Naive thymus-derived CD8-positive, alpha-beta T cell (primary cell): ENCODE results near the gene ARHGAP19. TPM values are rescaled to one million over a fixed set of nuclear protein-coding genes. Genes with fewer than 3 reads are reported as not detected.
"Not testable (repeated sequence)": the region's sequence is repeated elsewhere in the genome, so short reads cannot be mapped to it uniquely, and the experiment has no call there.

Experiments used
- ATAC-seq, 2 donors: fragments of 150-1000 bp; cut with Tn5 transposase in 1 of 2; sonication (Bioruptor Pico), chemical (Tn5 transposase) in 1 of 2; 1 replicate in 1 of 2; 2 replicates in 1 of 2; pipeline ENCODE4 v1.10.0; 2021; ENCODE audit warnings: mild to moderate bottlenecking in 2 of 2, moderate library complexity in 2 of 2
- POLR2A ChIA-PET: fragments of 350-600 bp; sonication (Branson Sonifier 250); formaldehyde crosslinking; loops from one replicate; lab custom pipeline; 2021; ENCODE audit warnings: antibody characterized with exemption; lab: Charles Lee
- DNase-seq, 10 donors: peaks; one replicate each; pipeline versions ENCODE4 v3.0.0 to v3.0.0-alpha.2; 2020 to 2022
- H3K27ac Mint-ChIP-seq, 10 donors: one replicate each; pipeline ENCODE4 v1.8.0; 2020 to 2022; ENCODE audit warnings: mild to moderate bottlenecking in 10 of 10, mixed read lengths in 10 of 10, moderate library complexity in 4 of 10, inconsistent platforms in 1 of 10
- H3K27me3 Mint-ChIP-seq, 5 donors: one replicate each; pipeline ENCODE4 v1.8.0; 2021 to 2022; ENCODE audit warnings: mixed read lengths in 5 of 5
- H3K36me3 Mint-ChIP-seq, 3 donors: one replicate each; pipeline ENCODE4 v1.8.0; 2020 to 2022; ENCODE audit warnings: mixed read lengths in 3 of 3, mild to moderate bottlenecking in 2 of 3, inconsistent platforms in 1 of 3
- H3K4me1 Mint-ChIP-seq, 4 donors: one replicate each; pipeline ENCODE4 v1.8.0; 2021 to 2022; ENCODE audit warnings: mixed read lengths in 4 of 4
- H3K4me3 Mint-ChIP-seq, 10 donors: one replicate each; pipeline ENCODE4 v1.8.0; 2020 to 2022; ENCODE audit warnings: mild to moderate bottlenecking in 10 of 10, mixed read lengths in 10 of 10, moderate library complexity in 6 of 10, inconsistent platforms in 1 of 10
- H3K9me3 Mint-ChIP-seq, 9 donors: one replicate each; pipeline ENCODE4 v1.8.0; 2020 to 2022; ENCODE audit warnings: mixed read lengths in 9 of 9, mild to moderate bottlenecking in 3 of 9, inconsistent platforms in 1 of 9, moderate library complexity in 1 of 9
- polyA plus RNA-seq, 3 donors: library from polyadenylated mRNA; unstranded; fragments of 300-500 nt; fragmentation: Illumina TruSeq; gene quantifications; one replicate each; pipeline ENCODE4 v1.2.3, GENCODE V29; 2021
- total RNA-seq, 8 experiments: library from RNA in 2 of 8; stranded (reverse) in 2 of 8; gene quantifications; one replicate each; pipeline ENCODE4 v1.2.3 and lab custom pipeline; 2021 to 2026

Gene ARHGAP19
- total and polyA plus RNA-seq, 5 experiments from 2014 or later, result 5.3 to 19.0 (median 5.6) TPM

GRCh38 chr10:97297556-97298222 is 5.3 kb upstream of the ARHGAP19 start:
- Mint-ChIP-seq H3K27me3 (peaks cover 0 to 2% (median 1%) of the 10 kb centered on the region in 5 donors), H3K9me3 (no peaks in the 10 kb centered on the region), H3K4me3 (no peak overlapping the region), H3K27ac (no peak overlapping the region), H3K36me3 (no peaks in the 10 kb centered on the region), H3K4me1 (peaks cover 2 to 3% (median 2%) of the 10 kb centered on the region in 4 donors)
- DNase-seq, result no peak
- ATAC-seq, result no peak
- POLR2A ChIA-PET, result no interaction called here

GRCh38 chr10:97292862-97293198 is 393 bp upstream of the ARHGAP19 start:
- H3K36me3 Mint-ChIP-seq, result peaks cover 0 to 8% (median 0%) of the 10 kb centered on the region in 3 donors
- ATAC-seq, result no peak
- H3K9me3 Mint-ChIP-seq, result no peaks in the 10 kb centered on the region
- H3K27me3 Mint-ChIP-seq, result peaks cover 0 to 2% (median 1%) of the 10 kb centered on the region in 5 donors
- no peak for DNase-seq
- peaks cover 16 to 26% (median 21%) of the 10 kb centered on the region in 4 donors for H3K4me1 Mint-ChIP-seq
- POLR2A ChIA-PET, result interaction anchor here (3.8 kb wide), 1 partner anchor 27 kb away, joined by 24 read pairs; the partner anchor contains the start of gene FRAT1
- H3K4me3 Mint-ChIP-seq, result peak overlapping the region; percentile 87 to 98 (median 92)
- H3K27ac Mint-ChIP-seq, result peak overlapping the region; percentile 44 to 96 (median 86)

- Mint-ChIP-seq H3K27ac (peak overlapping the region; percentile 44 to 96 (median 86)), H3K27me3 (peaks cover 0 to 2% (median 0%) of the 10 kb centered on the region in 5 donors), H3K4me1 (peaks cover 16 to 26% (median 21%) of the 10 kb centered on the region in 4 donors), H3K9me3 (no peaks in the 10 kb centered on the region), H3K36me3 (peaks cover 0 to 15% (median 0%) of the 10 kb centered on the region in 3 donors), H3K4me3 (peak overlapping the region; percentile 87 to 98 (median 92))
- POLR2A ChIA-PET, result interaction anchor here (0.6 to 3.8 kb wide), 4 partner anchors 11 to 42 kb away, joined by 3 to 24 read pairs (median 6); partner anchors contain the start of genes FRAT1 and FRAT2
- DNase-seq, result no peak
- ATAC-seq, result no peak
Observed at GRCh38 chr10:97291357-97292096, 910 bp downstream of the ARHGAP19 start.

- ATAC-seq, result not testable (repeated sequence)
Observed at GRCh38 chr10:97290576-97291356, 1.7 kb downstream of the ARHGAP19 start.

GRCh38 chr10:97290076-97290475 is 2.4 kb downstream of the ARHGAP19 start:
- Mint-ChIP-seq H3K4me1 (peaks cover 16 to 26% (median 21%) of the 10 kb centered on the region in 4 donors), H3K36me3 (peaks cover 0 to 18% (median 0%) of the 10 kb centered on the region in 3 donors), H3K4me3 (peak overlapping the region in 1 of 10 donors; percentile 50), H3K27ac (peak overlapping the region in 1 of 10 donors; percentile 56)
- POLR2A ChIA-PET, result interaction anchor here (3.8 kb wide), 1 partner anchor 30 kb away, joined by 24 read pairs; the partner anchor contains the start of gene FRAT1
- DNase-seq, H3K9me3 Mint-ChIP-seq, H3K27me3 Mint-ChIP-seq, ATAC-seq: not testable (repeated sequence)

More at GRCh38 chr10:97290576-97291356, 1.7 kb downstream of the ARHGAP19 start:
- Mint-ChIP-seq H3K4me1 (peaks cover 16 to 26% (median 21%) of the 10 kb centered on the region in 4 donors), H3K27ac (peak overlapping the region in 2 of 10 donors; percentile 39 to 56), H3K36me3 (peaks cover 0 to 17% (median 0%) of the 10 kb centered on the region in 3 donors), H3K4me3 (peak overlapping the region in 8 of 10 donors; percentile 5 to 95 (median 76))
- not testable (repeated sequence) for H3K27me3 Mint-ChIP-seq, DNase-seq, H3K9me3 Mint-ChIP-seq
- POLR2A ChIA-PET, result interaction anchor here (3.8 kb wide), 1 partner anchor 29 kb away, joined by 24 read pairs; the partner anchor contains the start of gene FRAT1

- no peak overlapping the region for H3K4me3 Mint-ChIP-seq
- peak overlapping the region in 4 of 10 donors; percentile 7 to 81 (median 28) for H3K27ac Mint-ChIP-seq
- H3K27me3 Mint-ChIP-seq, result no peaks in the 10 kb centered on the region
- DNase-seq (no peak), ATAC-seq (no peak)
- H3K4me1 Mint-ChIP-seq, result peaks cover 5 to 21% (median 7%) of the 10 kb centered on the region in 4 donors
- H3K36me3 Mint-ChIP-seq, result peaks cover 0 to 7% (median 0%) of the 10 kb centered on the region in 3 donors
- POLR2A ChIA-PET, result interaction anchor here (1.2 kb wide), 1 partner anchor 11 kb away, joined by 3 read pairs; no protein-coding TSS in a partner anchor
- H3K9me3 Mint-ChIP-seq, result no peaks in the 10 kb centered on the region
Observed at GRCh38 chr10:97280783-97281182, 11.7 kb downstream of the ARHGAP19 start.

GRCh38 chr10:97279121-97279815 is 13.2 kb downstream of the ARHGAP19 start:
- no peaks in the 10 kb centered on the region for H3K9me3 Mint-ChIP-seq
- POLR2A ChIA-PET, result interaction anchor here (1.4 to 1.7 kb wide), 3 partner anchors 40 to 122 kb away, joined by 3 to 13 read pairs (median 8); partner anchors contain the start of genes FRAT1, FRAT2 and RRP12
- peaks cover 0 to 6% (median 0%) of the 10 kb centered on the region in 3 donors for H3K36me3 Mint-ChIP-seq
- no peak overlapping the region for H3K4me3 Mint-ChIP-seq
- no peaks in the 10 kb centered on the region for H3K27me3 Mint-ChIP-seq
- ATAC-seq (no peak), DNase-seq (no peak)
- H3K4me1 Mint-ChIP-seq, result peaks cover 5 to 22% (median 7%) of the 10 kb centered on the region in 4 donors
- H3K27ac Mint-ChIP-seq, result peak overlapping the region in 1 of 10 donors; percentile 66

- Mint-ChIP-seq H3K36me3 (peaks cover 0 to 3% (median 0%) of the 10 kb centered on the region in 3 donors), H3K9me3 (no peaks in the 10 kb centered on the region), H3K4me1 (peaks cover 5 to 22% (median 7%) of the 10 kb centered on the region in 4 donors), H3K27ac (peak overlapping the region in 3 of 10 donors; percentile 18 to 63 (median 40)), H3K4me3 (no peak overlapping the region), H3K27me3 (no peaks in the 10 kb centered on the region)
- peak; percentile 90 to 94 for ATAC-seq
- DNase-seq, result peak in 3 of 10 donors; percentile 57 to 63 (median 58)
- POLR2A ChIA-PET, result interaction anchor here (1.4 to 1.7 kb wide), 3 partner anchors 41 to 122 kb away, joined by 3 to 13 read pairs (median 8); partner anchors contain the start of genes FRAT1, FRAT2 and RRP12
Observed at GRCh38 chr10:97278491-97278989, 13.9 kb downstream of the ARHGAP19 start.

- Mint-ChIP-seq H3K4me1 (peaks cover 5 to 21% (median 7%) of the 10 kb centered on the region in 4 donors), H3K36me3 (peaks cover 0 to 3% (median 0%) of the 10 kb centered on the region in 3 donors), H3K27ac (no peak overlapping the region), H3K4me3 (no peak overlapping the region), H3K27me3 (no peaks in the 10 kb centered on the region), H3K9me3 (no peaks in the 10 kb centered on the region)
- POLR2A ChIA-PET, result interaction anchor here (1.7 kb wide), 1 partner anchor 56 kb away, joined by 13 read pairs; the partner anchor contains the start of gene FRAT2
- DNase-seq (no peak), ATAC-seq (no peak)
Observed at GRCh38 chr10:97277551-97277950, 14.9 kb downstream of the ARHGAP19 start.

- DNase-seq (no peak), ATAC-seq (no peak)
- Mint-ChIP-seq H3K9me3 (no peaks in the 10 kb centered on the region), H3K27ac (no peak overlapping the region), H3K36me3 (no peaks in the 10 kb centered on the region), H3K4me1 (peaks cover 0 to 15% (median 4%) of the 10 kb centered on the region in 4 donors), H3K4me3 (no peak overlapping the region), H3K27me3 (no peaks in the 10 kb centered on the region)
- POLR2A ChIA-PET, result interaction anchor here (0.9 to 1.2 kb wide), 2 partner anchors 45 to 56 kb away, joined by 3 read pairs; no protein-coding TSS in a partner anchor
Observed at GRCh38 chr10:97274828-97275227, 17.6 kb downstream of the ARHGAP19 start.

- H3K9me3 Mint-ChIP-seq, result no peaks in the 10 kb centered on the region
- H3K4me1 Mint-ChIP-seq, result peaks cover 0 to 13% (median 2%) of the 10 kb centered on the region in 4 donors
- no peaks in the 10 kb centered on the region for H3K27me3 Mint-ChIP-seq
- ATAC-seq (no peak), DNase-seq (no peak)
- no peak overlapping the region for H3K4me3 Mint-ChIP-seq
- no peaks in the 10 kb centered on the region for H3K36me3 Mint-ChIP-seq
- no peak overlapping the region for H3K27ac Mint-ChIP-seq
- POLR2A ChIA-PET, result no interaction called here
Observed at GRCh38 chr10:97273700-97274099, 18.7 kb downstream of the ARHGAP19 start.
